ENCODE results near the gene PITRM1.

The PITRM1 gene

GRCh38 chr10:3093996-3094395, 78.6 kb downstream of the PITRM1 start:
- ChIA-PET CTCF (interaction anchor here (1.3 to 1.4 kb wide), 2 partner anchors 15 to 24 kb away, joined by 3 read pairs; no protein-coding TSS in a partner anchor), POLR2A (no interaction called here)
- TF ChIP-seq CTCF (IDR thresholded peaks at IDR 0.05; ENCODE audit: control extremely low read depth, extremely low read depth, low read depth, missing control alignments): no peak
- DNase-seq (ENCODE audit: extremely low spot score): no peak

- no peak for TF ChIP-seq CTCF (IDR thresholded peaks at IDR 0.05; ENCODE audit: control extremely low read depth, extremely low read depth, low read depth, missing control alignments)
- no peak for DNase-seq (ENCODE audit: extremely low spot score)
- ChIA-PET POLR2A (interaction anchor here (1.1 kb wide), 1 partner anchor 81 kb away, joined by 5 read pairs; the partner anchor contains the start of gene PITRM1), CTCF (interaction anchor here (1.0 to 1.7 kb wide), 5 partner anchors 10 to 22 kb away, joined by 3 to 5 read pairs (median 4); no protein-coding TSS in a partner anchor)
Measured at GRCh38 chr10:3091921-3092320, 80.7 kb downstream of the PITRM1 start.

- POLR2A ChIA-PET: interaction anchor here (1.1 kb wide), 1 partner anchor 81 kb away, joined by 5 read pairs; the partner anchor contains the start of gene PITRM1
- CTCF ChIA-PET: interaction anchor here (1.3 to 1.7 kb wide), 3 partner anchors 10 to 20 kb away, joined by 4 to 5 read pairs (median 4); no protein-coding TSS in a partner anchor
- DNase-seq (ENCODE audit: extremely low spot score): no peak
- no peak for TF ChIP-seq CTCF (IDR thresholded peaks at IDR 0.05; ENCODE audit: control extremely low read depth, extremely low read depth, low read depth, missing control alignments)
Measured at GRCh38 chr10:3090914-3091787, 81.4 kb downstream of the PITRM1 start.

GRCh38 chr10:3090388-3090787, 82.2 kb downstream of the PITRM1 start:
- ChIA-PET POLR2A (no interaction called here), CTCF (interaction anchor here (1.3 kb wide), 1 partner anchor 20 kb away, joined by 5 read pairs; no protein-coding TSS in a partner anchor)
- no peak for TF ChIP-seq CTCF (IDR thresholded peaks at IDR 0.05; ENCODE audit: control extremely low read depth, extremely low read depth, low read depth, missing control alignments)
- DNase-seq (ENCODE audit: extremely low spot score): no peak

Measured in GM10248 (cell line).